Fibroblast of lung (primary cell): ENCODE measurements around the gene EFNA5. TPM values are rescaled to one million over a fixed set of nuclear protein-coding genes. Genes with fewer than 3 reads are reported as not detected.

Experiments
- DNase-seq, 2 donors: peaks; one replicate each; pipeline versions ENCODE4 v3.0.0 to v3.0.0-alpha.2; 2010; ENCODE audit warnings: low read depth in 2 of 2
- H2AFZ ChIP-seq: 2 replicates; pipeline ENCODE4 v1.5.1; 2012; ENCODE audit warnings: low read length, control low read depth, inconsistent platforms
- H3K27ac ChIP-seq: 2 replicates; pipeline ENCODE4 v1.5.1; 2011; ENCODE audit warnings: low read length, control low read depth; ENCODE audit not compliant: insufficient read depth
- H3K27me3 ChIP-seq: 2 replicates; pipeline ENCODE4 v1.5.1; 2011; ENCODE audit warnings: mild to moderate bottlenecking, low read length; ENCODE audit not compliant: control insufficient read depth, insufficient read depth
- H3K36me3 ChIP-seq: 2 replicates; pipeline ENCODE4 v1.5.1; 2011; ENCODE audit warnings: low read length; ENCODE audit not compliant: control insufficient read depth, insufficient read depth
- H3K4me1 ChIP-seq: 2 replicates; pipeline ENCODE4 v1.5.1; 2011; ENCODE audit warnings: low read length; ENCODE audit not compliant: control insufficient read depth, insufficient read depth; ENCODE audit errors: extremely low read depth
- H3K4me2 ChIP-seq: 2 replicates; pipeline ENCODE4 v1.5.1; 2011; ENCODE audit warnings: low read length, control low read depth; ENCODE audit not compliant: insufficient read depth; ENCODE audit errors: extremely low read depth
- H3K4me3 ChIP-seq, 4 experiments: fragments of 200-600 bp in 1 of 4; sonication (generic) in 1 of 4; replicated peaks in 1 of 4; 2 replicates each; pipeline ENCODE4 v1.5.1; 2011 to 2016; ENCODE audit warnings: low read length in 4 of 4, low read depth in 3 of 4, mild to moderate bottlenecking in 3 of 4, control low read depth in 2 of 4, inconsistent platforms in 1 of 4, mixed read lengths in 1 of 4; ENCODE audit not compliant: insufficient read depth in 1 of 4; ENCODE audit errors: control extremely low read depth in 1 of 4
- H3K79me2 ChIP-seq: 2 replicates; pipeline ENCODE4 v1.5.1; 2012; ENCODE audit warnings: mild to moderate bottlenecking, low read length, inconsistent platforms; ENCODE audit not compliant: control insufficient read depth, insufficient read depth
- H3K9ac ChIP-seq: 2 replicates; pipeline ENCODE4 v1.5.1; 2011; ENCODE audit warnings: mild to moderate bottlenecking, low read length, control low read depth; ENCODE audit not compliant: insufficient read depth
- H3K9me3 ChIP-seq: 2 replicates; pipeline ENCODE4 v1.5.1; 2012; ENCODE audit warnings: low read depth, low read length; ENCODE audit not compliant: control insufficient read depth, insufficient read depth
- H4K20me1 ChIP-seq: 2 replicates; pipeline ENCODE4 v1.5.1; 2011; ENCODE audit warnings: low read length; ENCODE audit not compliant: control insufficient read depth, insufficient read depth; ENCODE audit errors: extremely low read depth
- CTCF ChIP-seq, 2 donors: IDR thresholded peaks in 1 of 2; conservative IDR thresholded peaks in 1 of 2; 1 replicate in 1 of 2; 2 replicates in 1 of 2; pipeline ENCODE4 v1.5.1; 2011 to 2012; ENCODE audit warnings: low read length in 2 of 2, control low read depth in 1 of 2, inconsistent platforms in 1 of 2, low read depth in 1 of 2, mild to moderate bottlenecking in 1 of 2
- EZH2 ChIP-seq: IDR thresholded peaks from 2 replicates; pipeline ENCODE4 v1.5.1; 2012; ENCODE audit warnings: low read length, control low read depth, mild to moderate bottlenecking; ENCODE audit errors: missing control alignments
- polyA plus RNA-seq, 2 donors: library from polyadenylated mRNA; depleted of rRNA in 1 of 2; stranded (reverse) in 1 of 2; unstranded in 1 of 2; fragments of >200 nt; gene quantifications; 2 replicates each; pipeline ENCODE4 v1.2.1, GENCODE V29; 2011 to 2012; ENCODE audit warnings: missing spikeins in 1 of 2
- total RNA-seq: library from RNA; depleted of rRNA; stranded (reverse); fragments of >200 nt; gene quantifications from 2 replicates; pipeline ENCODE4 v1.2.1, GENCODE V29; 2014

The EFNA5 gene
- total and polyA plus RNA-seq, 2 donors (not counting 1 experiment from before 2014, with no cell fraction given), result 3.5 to 3.7 TPM

GRCh38 chr5:107337281-107337680 is 333.5 kb downstream of the EFNA5 start:
- Histone ChIP-seq H3K9me3 (no peaks in the 10 kb centered on the region), H3K27me3 (no peaks in the 10 kb centered on the region), H3K9ac (no peak overlapping the region), H3K4me1 (no peaks in the 10 kb centered on the region), H3K79me2 (no peaks in the 10 kb centered on the region), H3K27ac (no peak overlapping the region), H2AFZ (no peak overlapping the region), H3K36me3 (no peaks in the 10 kb centered on the region), H4K20me1 (no peaks in the 10 kb centered on the region), H3K4me3 (no peak overlapping the region), H3K4me2 (no peak overlapping the region)
- TF ChIP-seq EZH2 (no peak), CTCF (conservative IDR thresholded peaks at IDR 0.05 in 1 of 2, IDR thresholded peaks at IDR 0.05 in 1 of 2; ENCODE audit: low read depth in 1 of 2, low read length in 2 of 2) (no peak)
- DNase-seq, result peak in 1 of 2 donors; percentile 35

DNA sequence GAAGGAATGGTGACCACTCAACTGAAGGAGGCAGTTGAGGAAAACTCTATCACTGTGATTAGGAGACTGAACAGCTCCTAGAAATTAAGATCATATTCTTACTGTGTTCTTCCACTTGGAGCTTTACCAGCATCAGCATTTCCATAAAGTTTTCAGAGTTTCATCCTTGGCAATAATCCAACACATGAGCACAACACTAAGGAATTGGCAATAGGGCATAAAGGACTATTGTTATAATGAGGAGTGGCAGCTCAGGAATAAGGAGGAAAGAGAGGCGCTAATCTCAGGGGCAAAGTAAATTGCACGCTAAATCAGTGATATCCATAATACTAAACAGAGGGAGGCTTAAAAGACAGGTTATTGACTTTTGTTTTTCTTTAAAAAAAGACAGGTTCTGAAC is 338.9 kb downstream of the EFNA5 start:
- Histone ChIP-seq H3K36me3 (no peaks in the 10 kb centered on the region), H4K20me1 (no peaks in the 10 kb centered on the region), H3K4me3 (no peak overlapping the region), H3K9me3 (no peaks in the 10 kb centered on the region), H3K79me2 (no peaks in the 10 kb centered on the region), H2AFZ (no peak overlapping the region), H3K27me3 (no peaks in the 10 kb centered on the region), H3K27ac (no peak overlapping the region), H3K9ac (no peak overlapping the region), H3K4me2 (no peak overlapping the region), H3K4me1 (no peaks in the 10 kb centered on the region)
- DNase-seq, result peak in 1 of 2 donors; percentile 17
- TF ChIP-seq CTCF (conservative IDR thresholded peaks at IDR 0.05 in 1 of 2, IDR thresholded peaks at IDR 0.05 in 1 of 2; ENCODE audit: low read depth in 1 of 2, low read length in 2 of 2) (no peak), EZH2 (no peak)

DNA sequence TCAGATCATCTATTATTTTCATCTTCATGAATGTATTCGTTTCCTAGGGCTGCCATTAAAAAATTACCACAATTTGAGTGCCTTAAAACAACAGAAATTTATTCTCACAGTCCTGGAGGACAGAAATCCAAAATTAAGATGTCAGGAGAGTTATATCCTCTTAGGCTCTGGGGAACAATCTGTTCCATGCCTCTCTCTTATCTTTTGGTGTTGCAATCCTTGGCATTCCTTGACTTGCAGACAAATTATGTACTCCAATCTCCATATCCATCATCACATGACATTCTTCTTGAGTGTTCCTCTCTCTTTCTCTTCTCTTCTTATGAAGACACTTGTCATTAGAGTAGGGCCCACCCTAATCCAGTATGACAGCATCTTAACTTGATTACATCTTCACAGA is 339.4 kb downstream of the EFNA5 start:
- TF ChIP-seq EZH2 (no peak), CTCF (conservative IDR thresholded peaks at IDR 0.05 in 1 of 2, IDR thresholded peaks at IDR 0.05 in 1 of 2; ENCODE audit: low read depth in 1 of 2, low read length in 2 of 2) (no peak)
- H2AFZ ChIP-seq, result no peak overlapping the region
- H3K27ac ChIP-seq, result no peak overlapping the region
- H3K9ac ChIP-seq, result no peak overlapping the region
- no peaks in the 10 kb centered on the region for H3K36me3 ChIP-seq
- no peak overlapping the region for H3K4me2 ChIP-seq
- no peaks in the 10 kb centered on the region for H3K9me3 ChIP-seq
- no peaks in the 10 kb centered on the region for H3K27me3 ChIP-seq
- no peaks in the 10 kb centered on the region for H4K20me1 ChIP-seq
- DNase-seq, result no peak
- no peaks in the 10 kb centered on the region for H3K79me2 ChIP-seq
- H3K4me1 ChIP-seq, result no peaks in the 10 kb centered on the region
- no peak overlapping the region for H3K4me3 ChIP-seq
